Caco-2 (cell line): ENCODE data around the gene DENND1B. TPM values are rescaled to one million over a fixed set of nuclear protein-coding genes. Genes with fewer than 3 reads are reported as not detected.

ENCODE experiments used
- BruUV-seq: library from RNA; stranded (reverse); fragments of 400-500 nt; replicated peaks from 2 replicates; lab custom pipeline; 2021; lab: Mats Ljungman, UMichigan
- CTCF ChIA-PET: fragments of 300-600 bp; sonication (Branson Sonifier 250); formaldehyde crosslinking; loops from one replicate; lab custom pipeline; 2022; ENCODE audit warnings: antibody characterized with exemption; lab: Charles Lee
- POLR2A ChIA-PET: fragments of 300-600 bp; sonication (Branson Sonifier 250); formaldehyde crosslinking; loops from one replicate; lab custom pipeline; 2022; ENCODE audit warnings: antibody characterized with exemption; lab: Charles Lee
- DNase-seq, 2 experiments: peaks; one replicate each; pipeline versions ENCODE4 v3.0.0 to v3.0.0-alpha.2; 2020 to 2022
- H3K27me3 ChIP-seq: replicated peaks from 2 replicates; pipeline ENCODE4 v1.6.0; 2011; ENCODE audit warnings: low read length; ENCODE audit not compliant: control insufficient read depth, insufficient read depth
- H3K36me3 ChIP-seq: 2 replicates; pipeline ENCODE4 v1.5.1; 2011; ENCODE audit warnings: low read length; ENCODE audit not compliant: control insufficient read depth, insufficient read depth
- H3K4me1 ChIP-seq: fragments of 250-450 bp; sonication (Bioruptor Pico); 2 replicates; pipeline ENCODE4 v1.5.1; 2020; ENCODE audit warnings: mild to moderate bottlenecking
- H3K4me3 ChIP-seq: 2 replicates; pipeline ENCODE4 v1.5.1; 2011; ENCODE audit warnings: low read depth, mild to moderate bottlenecking, control low read depth, low read length
- H3K9me3 ChIP-seq: fragments of 250-450 bp; sonication (Bioruptor Pico); 2 replicates; pipeline ENCODE4 v1.5.1; 2020; ENCODE audit warnings: mild to moderate bottlenecking, moderate library complexity
- H3K27ac Mint-ChIP-seq: one replicate; pipeline ENCODE4 v1.8.0; 2022; ENCODE audit warnings: mixed read lengths; ENCODE audit not compliant: unreplicated experiment
- H3K27me3 Mint-ChIP-seq: one replicate; pipeline ENCODE4 v1.8.0; 2022; ENCODE audit warnings: mixed read lengths; ENCODE audit not compliant: insufficient read depth, unreplicated experiment
- H3K36me3 Mint-ChIP-seq: one replicate; pipeline ENCODE4 v1.8.0; 2022; ENCODE audit warnings: mild to moderate bottlenecking, mixed read lengths; ENCODE audit not compliant: insufficient read depth, unreplicated experiment
- H3K4me1 Mint-ChIP-seq: one replicate; pipeline ENCODE4 v1.8.0; 2022; ENCODE audit warnings: low read depth, mixed read lengths; ENCODE audit not compliant: unreplicated experiment
- H3K4me3 Mint-ChIP-seq: one replicate; pipeline ENCODE4 v1.8.0; 2022; ENCODE audit warnings: mild to moderate bottlenecking, moderate library complexity, mixed read lengths; ENCODE audit not compliant: unreplicated experiment
- H3K9me3 Mint-ChIP-seq: one replicate; pipeline ENCODE4 v1.8.0; 2022; ENCODE audit warnings: mixed read lengths; ENCODE audit not compliant: unreplicated experiment
- intact Hi-C: fragments of 100-400 bp; cut with micrococcal nuclease; formaldehyde crosslinking; loops from one replicate; pipeline ENCODE4 v1.10.0; 2022; ENCODE audit not compliant: unreplicated experiment
- total RNA-seq: library from RNA; stranded (reverse); gene quantifications from 2 replicates; pipeline ENCODE4 v1.2.3, GENCODE V29; 2022
- TF ChIP-seq, protein P1 (sequence below), 2 experiments: fragments of 200-600 bp in 1 of 2; IDR thresholded peaks; 1 replicate in 1 of 2; 2 replicates in 1 of 2; pipeline versions ENCODE4 v1.5.1 to v1.8.0; 2011 to 2022; ENCODE audit warnings: antibody characterized with exemption in 1 of 2, control low read depth in 1 of 2, inconsistent platforms in 1 of 2, low read depth in 1 of 2, low read length in 1 of 2, mild to moderate bottlenecking in 1 of 2, moderate library complexity in 1 of 2; ENCODE audit not compliant: insufficient read depth in 1 of 2, severe bottlenecking in 1 of 2, unreplicated experiment in 1 of 2

The DENND1B gene
- total RNA-seq, 1 experiment from 2014 or later = 9.6 TPM

DNA sequence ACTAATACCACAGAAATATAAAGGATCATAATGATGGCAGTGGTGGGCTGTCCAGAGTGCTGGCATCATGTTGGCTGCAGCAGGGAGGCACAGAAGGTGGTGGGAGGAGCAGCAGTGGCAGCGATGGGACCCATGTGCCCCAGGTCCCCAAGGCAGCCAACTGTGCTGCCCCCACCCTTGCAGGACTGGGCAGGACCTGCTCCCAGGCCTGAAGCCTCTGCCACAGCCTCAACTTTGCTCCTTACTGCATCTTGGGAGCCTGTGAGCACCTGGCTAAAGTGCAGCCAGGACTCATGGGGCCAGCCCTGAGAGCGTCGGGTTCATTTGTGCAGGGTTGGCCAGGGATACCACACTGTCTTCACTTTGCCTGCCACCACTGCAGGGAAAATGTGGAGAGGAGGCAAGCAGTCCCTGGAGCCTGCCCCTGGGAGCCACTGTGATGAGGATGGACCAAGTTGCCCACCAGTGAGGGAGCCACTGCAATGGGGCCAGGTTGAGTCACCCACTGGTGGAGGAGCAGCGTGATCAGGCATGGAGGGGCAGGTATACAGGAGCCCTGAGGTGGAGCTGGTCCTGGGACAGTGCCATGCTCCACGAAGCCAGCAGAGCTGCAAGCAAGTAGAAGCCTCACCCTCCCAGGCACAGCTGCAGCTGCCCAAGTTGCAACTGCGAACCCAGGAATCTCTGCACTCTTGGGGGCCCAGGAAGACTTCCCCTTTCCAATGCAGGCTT is 25.3 kb upstream of the DENND1B start:
- DNase-seq = no peak
- H3K36me3 ChIP-seq = no peaks in the 10 kb centered on the region
- no TSS peak for BruUV-seq
- no peaks in the 10 kb centered on the region for H3K4me1 ChIP-seq
- H3K27me3 ChIP-seq = no peaks in the 10 kb centered on the region
- peaks cover 17% of the 10 kb centered on the region; the same call in 1 of the 2 replicates for H3K9me3 ChIP-seq
- CTCF ChIA-PET = no interaction called here
- Mint-ChIP-seq H3K4me3 (no peak overlapping the region), H3K4me1 (no peaks in the 10 kb centered on the region), H3K27ac (no peak overlapping the region), H3K9me3 (peaks cover 27% of the 10 kb centered on the region), H3K27me3 (peaks cover 9% of the 10 kb centered on the region), H3K36me3 (no peaks in the 10 kb centered on the region)
- TF ChIP-seq, protein P1, sequence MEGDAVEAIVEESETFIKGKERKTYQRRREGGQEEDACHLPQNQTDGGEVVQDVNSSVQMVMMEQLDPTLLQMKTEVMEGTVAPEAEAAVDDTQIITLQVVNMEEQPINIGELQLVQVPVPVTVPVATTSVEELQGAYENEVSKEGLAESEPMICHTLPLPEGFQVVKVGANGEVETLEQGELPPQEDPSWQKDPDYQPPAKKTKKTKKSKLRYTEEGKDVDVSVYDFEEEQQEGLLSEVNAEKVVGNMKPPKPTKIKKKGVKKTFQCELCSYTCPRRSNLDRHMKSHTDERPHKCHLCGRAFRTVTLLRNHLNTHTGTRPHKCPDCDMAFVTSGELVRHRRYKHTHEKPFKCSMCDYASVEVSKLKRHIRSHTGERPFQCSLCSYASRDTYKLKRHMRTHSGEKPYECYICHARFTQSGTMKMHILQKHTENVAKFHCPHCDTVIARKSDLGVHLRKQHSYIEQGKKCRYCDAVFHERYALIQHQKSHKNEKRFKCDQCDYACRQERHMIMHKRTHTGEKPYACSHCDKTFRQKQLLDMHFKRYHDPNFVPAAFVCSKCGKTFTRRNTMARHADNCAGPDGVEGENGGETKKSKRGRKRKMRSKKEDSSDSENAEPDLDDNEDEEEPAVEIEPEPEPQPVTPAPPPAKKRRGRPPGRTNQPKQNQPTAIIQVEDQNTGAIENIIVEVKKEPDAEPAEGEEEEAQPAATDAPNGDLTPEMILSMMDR (IDR thresholded peaks at IDR 0.05; ENCODE audit: insufficient read depth in 1 of 2, low read depth in 1 of 2, low read length in 1 of 2, severe bottlenecking in 1 of 2, unreplicated experiment in 1 of 2) = no peak
- H3K4me3 ChIP-seq = no peak overlapping the region
- intact Hi-C loops = no loop called here
- POLR2A ChIA-PET = no interaction called here

DNA sequence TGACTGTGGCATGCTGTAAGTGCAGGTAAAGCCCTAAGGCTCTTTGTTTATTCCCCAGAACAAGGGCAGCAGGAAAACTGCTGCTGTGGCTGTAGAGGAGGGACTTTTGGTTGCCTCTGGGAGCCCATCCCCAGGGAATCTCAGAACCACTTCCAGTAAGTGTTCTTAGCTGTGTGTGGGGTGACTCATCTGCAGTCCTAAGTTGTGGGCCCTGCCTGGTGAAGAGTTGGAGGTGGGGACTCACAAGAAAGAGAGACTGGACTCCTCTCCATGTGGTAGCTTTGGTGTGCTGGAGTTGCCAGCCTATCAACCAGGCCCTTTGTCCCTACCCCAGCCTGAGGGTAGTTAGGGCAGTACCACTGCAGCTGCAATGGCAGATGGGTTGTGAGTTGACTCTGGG is 24.0 kb upstream of the DENND1B start:
- POLR2A ChIA-PET = no interaction called here
- no peaks in the 10 kb centered on the region for H3K36me3 ChIP-seq
- no peaks in the 10 kb centered on the region for H3K4me1 ChIP-seq
- CTCF ChIA-PET = no interaction called here
- H3K4me3 ChIP-seq = no peak overlapping the region
- Mint-ChIP-seq H3K27me3 (peaks cover 9% of the 10 kb centered on the region), H3K4me3 (no peak overlapping the region), H3K27ac (no peak overlapping the region), H3K36me3 (no peaks in the 10 kb centered on the region), H3K9me3 (peaks cover 27% of the 10 kb centered on the region), H3K4me1 (no peaks in the 10 kb centered on the region)
- no peaks in the 10 kb centered on the region for H3K27me3 ChIP-seq
- no TSS peak for BruUV-seq
- TF ChIP-seq, protein P1 (IDR thresholded peaks at IDR 0.05; ENCODE audit: insufficient read depth in 1 of 2, low read depth in 1 of 2, low read length in 1 of 2, severe bottlenecking in 1 of 2, unreplicated experiment in 1 of 2) = no peak
- no peak for DNase-seq
- intact Hi-C loops = no loop called here
- H3K9me3 ChIP-seq = peaks cover 17% of the 10 kb centered on the region; the same call in 1 of the 2 replicates

DNA sequence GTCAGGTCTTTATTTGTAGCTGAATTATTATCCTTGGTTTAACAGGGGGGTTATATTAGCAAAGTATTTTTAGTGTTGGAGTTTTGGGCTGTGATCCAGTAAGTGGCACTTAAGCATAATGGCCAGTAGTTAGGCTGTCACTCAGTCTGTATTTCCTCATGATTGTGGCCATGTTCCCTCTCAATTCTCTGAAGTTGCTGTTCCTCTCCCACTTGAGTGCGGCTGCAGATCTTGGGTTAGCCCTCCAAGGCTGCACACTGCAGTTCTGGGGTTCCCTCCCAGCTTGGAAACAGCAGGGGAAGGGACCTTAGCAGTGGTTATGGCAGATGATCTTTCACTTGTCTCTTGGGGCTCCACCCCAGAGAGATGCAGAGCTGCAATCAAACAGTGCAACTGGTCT is 23.2 kb upstream of the DENND1B start:
- peaks cover 27% of the 10 kb centered on the region for H3K9me3 Mint-ChIP-seq
- TF ChIP-seq, protein P1 (IDR thresholded peaks at IDR 0.05; ENCODE audit: insufficient read depth in 1 of 2, low read depth in 1 of 2, low read length in 1 of 2, severe bottlenecking in 1 of 2, unreplicated experiment in 1 of 2) = no peak
- no peaks in the 10 kb centered on the region for H3K4me1 Mint-ChIP-seq
- Histone ChIP-seq H3K4me1 (no peaks in the 10 kb centered on the region), H3K36me3 (no peaks in the 10 kb centered on the region), H3K27me3 (no peaks in the 10 kb centered on the region), H3K4me3 (no peak overlapping the region), H3K9me3 (peaks cover 17% of the 10 kb centered on the region; the same call in 1 of the 2 replicates)
- no TSS peak for BruUV-seq
- ChIA-PET POLR2A (no interaction called here), CTCF (no interaction called here)
- H3K27me3 Mint-ChIP-seq = peaks cover 9% of the 10 kb centered on the region
- H3K4me3 Mint-ChIP-seq = no peak overlapping the region
- no peak overlapping the region for H3K27ac Mint-ChIP-seq
- DNase-seq = no peak
- intact Hi-C loops = no loop called here
- no peaks in the 10 kb centered on the region for H3K36me3 Mint-ChIP-seq
